SK-N-SH (cell line): ENCODE data around the gene TRAPPC12.

Source experiments
- CHD2 ChIP-seq: fragments of 150-350 bp; IDR thresholded peaks from 2 replicates; pipeline ENCODE4 v1.6.1; 2018; ENCODE audit warnings: low read length; ENCODE audit not compliant: partially characterized antibody
- EP300 ChIP-seq, 2 experiments: IDR thresholded peaks; 2 replicates each; pipeline versions ENCODE4 v1.4.0 to v1.6.1; 2012; ENCODE audit warnings: borderline replicate concordance in 1 of 2, low read depth in 1 of 2, low read length in 1 of 2
- EZH2phosphoT487 ChIP-seq: fragments of 200-600 bp; sonication (generic); IDR thresholded peaks from 2 replicates; pipeline ENCODE4 v1.6.1; 2017; ENCODE audit warnings: low read depth, mixed run types, mild to moderate bottlenecking, antibody characterized with exemption, moderate library complexity, borderline replicate concordance
- MXI1 ChIP-seq: IDR thresholded peaks from 2 replicates; pipeline ENCODE4 v1.6.1; 2012; ENCODE audit warnings: mild to moderate bottlenecking, low read depth, low read length, improper control_type of control experiment
- POLR2AphosphoS5 ChIP-seq: IDR thresholded peaks from 2 replicates; pipeline ENCODE4 v1.6.1; 2012; ENCODE audit warnings: low read depth, low read length
- REST ChIP-seq: IDR thresholded peaks from 2 replicates; pipeline ENCODE4 v1.6.1; 2012; ENCODE audit warnings: mild to moderate bottlenecking, low read depth, low read length, moderate library complexity
- TAF1 ChIP-seq: IDR thresholded peaks from 2 replicates; pipeline ENCODE4 v1.6.1; 2012; ENCODE audit warnings: low read depth, mild to moderate bottlenecking, low read length, moderate library complexity, borderline replicate concordance
- TEAD4 ChIP-seq: IDR thresholded peaks from 2 replicates; pipeline ENCODE4 v1.4.0; 2012; ENCODE audit warnings: mild to moderate bottlenecking, borderline replicate concordance; ENCODE audit not compliant: insufficient read depth
- YY1 ChIP-seq: IDR thresholded peaks from 2 replicates; pipeline ENCODE4 v1.4.0; 2012; ENCODE audit warnings: low read depth, mild to moderate bottlenecking
- TF ChIP-seq, protein P1 (sequence below): fragments of 200-600 bp; sonication (generic); IDR thresholded peaks from 2 replicates; pipeline ENCODE4 v1.6.1; 2017; ENCODE audit warnings: antibody characterized with exemption, mild to moderate bottlenecking, moderate library complexity
- TF ChIP-seq, protein P2 (sequence below): fragments of 150-350 bp; IDR thresholded peaks from 2 replicates; pipeline ENCODE4 v1.6.1; 2017; ENCODE audit warnings: antibody characterized with exemption, low read length, low read depth, borderline replicate concordance

- TF ChIP-seq, protein P1, sequence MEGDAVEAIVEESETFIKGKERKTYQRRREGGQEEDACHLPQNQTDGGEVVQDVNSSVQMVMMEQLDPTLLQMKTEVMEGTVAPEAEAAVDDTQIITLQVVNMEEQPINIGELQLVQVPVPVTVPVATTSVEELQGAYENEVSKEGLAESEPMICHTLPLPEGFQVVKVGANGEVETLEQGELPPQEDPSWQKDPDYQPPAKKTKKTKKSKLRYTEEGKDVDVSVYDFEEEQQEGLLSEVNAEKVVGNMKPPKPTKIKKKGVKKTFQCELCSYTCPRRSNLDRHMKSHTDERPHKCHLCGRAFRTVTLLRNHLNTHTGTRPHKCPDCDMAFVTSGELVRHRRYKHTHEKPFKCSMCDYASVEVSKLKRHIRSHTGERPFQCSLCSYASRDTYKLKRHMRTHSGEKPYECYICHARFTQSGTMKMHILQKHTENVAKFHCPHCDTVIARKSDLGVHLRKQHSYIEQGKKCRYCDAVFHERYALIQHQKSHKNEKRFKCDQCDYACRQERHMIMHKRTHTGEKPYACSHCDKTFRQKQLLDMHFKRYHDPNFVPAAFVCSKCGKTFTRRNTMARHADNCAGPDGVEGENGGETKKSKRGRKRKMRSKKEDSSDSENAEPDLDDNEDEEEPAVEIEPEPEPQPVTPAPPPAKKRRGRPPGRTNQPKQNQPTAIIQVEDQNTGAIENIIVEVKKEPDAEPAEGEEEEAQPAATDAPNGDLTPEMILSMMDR, result no peak
- TF ChIP-seq EZH2phosphoT487, result no peak
- TF ChIP-seq TEAD4, result no peak
- no peak for TF ChIP-seq CHD2
- TF ChIP-seq TAF1, result no peak
- TF ChIP-seq MXI1, result no peak
- TF ChIP-seq YY1, result no peak
- TF ChIP-seq, protein P2, sequence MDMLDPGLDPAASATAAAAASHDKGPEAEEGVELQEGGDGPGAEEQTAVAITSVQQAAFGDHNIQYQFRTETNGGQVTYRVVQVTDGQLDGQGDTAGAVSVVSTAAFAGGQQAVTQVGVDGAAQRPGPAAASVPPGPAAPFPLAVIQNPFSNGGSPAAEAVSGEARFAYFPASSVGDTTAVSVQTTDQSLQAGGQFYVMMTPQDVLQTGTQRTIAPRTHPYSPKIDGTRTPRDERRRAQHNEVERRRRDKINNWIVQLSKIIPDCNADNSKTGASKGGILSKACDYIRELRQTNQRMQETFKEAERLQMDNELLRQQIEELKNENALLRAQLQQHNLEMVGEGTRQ, result no peak
- no peak for TF ChIP-seq POLR2AphosphoS5
- no peak for TF ChIP-seq REST
- TF ChIP-seq EP300 (IDR thresholded peaks at IDR 0.05; ENCODE audit: borderline replicate concordance in 1 of 2, low read depth in 1 of 2, low read length in 1 of 2), result no peak
Measured at GRCh38 chr2:3486047-3487027, 106.8 kb downstream of the TRAPPC12 start.
